ENCODE results near the gene PES1.
"Not testable (repeated sequence)": the region's sequence is repeated elsewhere in the genome, so short reads cannot be mapped to it uniquely, and the experiment has no call there.

Gene PES1

GRCh38 chr22:30591588-30592359 is at the start of gene PES1:
Gene PES1, minus strand, starts transcription at chr22:30591910. Its CDS starts 77 bp downstream, at chr22:30591833.
- peak; percentile 84 to 94 for DNase-seq (ENCODE audit: low read depth in 2 of 2, low spot score in 1 of 2)

- DNase-seq (ENCODE audit: low read depth in 2 of 2, low spot score in 1 of 2), result no peak
Observed at GRCh38 chr22:30640839-30641430, 49.2 kb upstream of the PES1 start.

- no peak for DNase-seq (ENCODE audit: low read depth in 2 of 2, low spot score in 1 of 2)
Observed at GRCh38 chr22:30640361-30640760, 48.7 kb upstream of the PES1 start.

- DNase-seq (ENCODE audit: low read depth in 2 of 2, low spot score in 1 of 2), result no peak
Observed at GRCh38 chr22:30637701-30638114, 46.0 kb upstream of the PES1 start.

GRCh38 chr22:30636226-30637077 is 44.7 kb upstream of the PES1 start:
- no peak for DNase-seq (ENCODE audit: low read depth in 2 of 2, low spot score in 1 of 2)

GRCh38 chr22:30635273-30636225 is 43.8 kb upstream of the PES1 start, which contains the start of gene SLC35E4:
Gene SLC35E4, plus strand, starts transcription at chr22:30635781. Its CDS starts 670 bp downstream, at chr22:30636451.
- peak; percentile 90 to 95 for DNase-seq (ENCODE audit: low read depth in 2 of 2, low spot score in 1 of 2)

GRCh38 chr22:30634471-30635233 is 42.9 kb upstream of the PES1 start:
- DNase-seq (ENCODE audit: low read depth in 2 of 2, low spot score in 1 of 2), result peak; percentile 79 to 90

GRCh38 chr22:30631469-30631868 is 39.8 kb upstream of the PES1 start:
- not testable (repeated sequence) for DNase-seq (ENCODE audit: low read depth in 2 of 2, low spot score in 1 of 2)

- DNase-seq (ENCODE audit: low read depth in 2 of 2, low spot score in 1 of 2), result no peak
Observed at GRCh38 chr22:30628491-30628890, 36.8 kb upstream of the PES1 start.

GRCh38 chr22:30627471-30627870 is 35.8 kb upstream of the PES1 start:
- DNase-seq (ENCODE audit: low read depth in 2 of 2, low spot score in 1 of 2), result no peak

GRCh38 chr22:30626413-30626812 is 34.7 kb upstream of the PES1 start:
- DNase-seq (ENCODE audit: low read depth in 2 of 2, low spot score in 1 of 2), result no peak

GRCh38 chr22:30619909-30620308 is 28.2 kb upstream of the PES1 start:
- DNase-seq (ENCODE audit: low read depth in 2 of 2, low spot score in 1 of 2), result not testable (repeated sequence)

GRCh38 chr22:30617819-30618218 is 26.1 kb upstream of the PES1 start:
- no peak for DNase-seq (ENCODE audit: low read depth in 2 of 2, low spot score in 1 of 2)

GRCh38 chr22:30615543-30615954 is 23.8 kb upstream of the PES1 start:
- DNase-seq (ENCODE audit: low read depth in 2 of 2, low spot score in 1 of 2), result no peak

GRCh38 chr22:30614879-30615278 is 23.2 kb upstream of the PES1 start:
- DNase-seq (ENCODE audit: low read depth in 2 of 2, low spot score in 1 of 2), result no peak

GRCh38 chr22:30614268-30614667 is 22.6 kb upstream of the PES1 start:
- no peak for DNase-seq (ENCODE audit: low read depth in 2 of 2, low spot score in 1 of 2)

- DNase-seq (ENCODE audit: low read depth in 2 of 2, low spot score in 1 of 2), result no peak
Observed at GRCh38 chr22:30612789-30613188, 21.1 kb upstream of the PES1 start.

- DNase-seq (ENCODE audit: low read depth in 2 of 2, low spot score in 1 of 2), result no peak
Observed at GRCh38 chr22:30611197-30611596, 19.5 kb upstream of the PES1 start.

GRCh38 chr22:30610299-30610698 is 18.6 kb upstream of the PES1 start:
- no peak for DNase-seq (ENCODE audit: low read depth in 2 of 2, low spot score in 1 of 2)
